Measurements from ENCODE around the gene ENO2.

Gene ENO2

DNA sequence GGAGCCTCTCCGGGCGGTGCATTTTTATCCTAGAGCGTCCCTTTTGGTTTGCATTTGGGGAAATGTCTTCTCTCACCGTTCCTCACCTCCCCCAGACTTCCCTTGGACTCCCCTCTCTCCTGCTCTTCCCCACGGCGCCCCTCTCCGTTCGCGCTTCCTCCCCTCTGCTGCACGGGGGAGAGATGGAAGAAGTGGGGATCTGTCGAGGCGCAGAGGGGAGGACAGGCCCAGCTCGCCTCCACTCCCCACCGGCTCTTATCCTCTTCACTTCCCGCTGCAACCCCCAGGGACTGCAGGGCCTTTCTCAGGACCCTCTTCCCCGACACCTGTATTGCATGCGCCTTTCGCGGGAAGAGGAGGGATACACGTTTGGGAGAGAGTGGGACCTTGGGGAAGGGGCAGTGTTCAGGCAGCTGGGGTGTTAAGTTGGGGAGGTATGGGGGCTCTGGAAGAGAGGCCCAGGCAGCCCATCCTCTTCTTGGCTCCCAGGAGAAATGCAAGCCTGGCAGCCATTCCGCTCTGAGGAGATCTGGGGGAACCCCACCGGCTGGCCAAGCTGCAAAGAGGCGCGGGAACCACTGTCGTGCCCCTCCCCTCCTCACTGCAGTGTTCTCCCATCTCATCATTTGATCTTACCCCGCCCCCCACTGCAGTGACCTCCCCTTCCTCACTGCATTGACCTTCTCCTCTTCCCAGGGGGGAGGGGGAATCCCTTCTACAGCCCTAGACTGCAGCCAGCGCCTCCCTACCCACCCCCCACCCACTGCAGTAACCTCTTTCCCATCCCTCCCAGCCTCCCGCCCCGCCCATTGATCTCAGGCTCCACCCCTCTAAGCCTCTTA, 788 bp downstream of the ENO2 start:
- DNase-seq: peak; percentile 60

DNA sequence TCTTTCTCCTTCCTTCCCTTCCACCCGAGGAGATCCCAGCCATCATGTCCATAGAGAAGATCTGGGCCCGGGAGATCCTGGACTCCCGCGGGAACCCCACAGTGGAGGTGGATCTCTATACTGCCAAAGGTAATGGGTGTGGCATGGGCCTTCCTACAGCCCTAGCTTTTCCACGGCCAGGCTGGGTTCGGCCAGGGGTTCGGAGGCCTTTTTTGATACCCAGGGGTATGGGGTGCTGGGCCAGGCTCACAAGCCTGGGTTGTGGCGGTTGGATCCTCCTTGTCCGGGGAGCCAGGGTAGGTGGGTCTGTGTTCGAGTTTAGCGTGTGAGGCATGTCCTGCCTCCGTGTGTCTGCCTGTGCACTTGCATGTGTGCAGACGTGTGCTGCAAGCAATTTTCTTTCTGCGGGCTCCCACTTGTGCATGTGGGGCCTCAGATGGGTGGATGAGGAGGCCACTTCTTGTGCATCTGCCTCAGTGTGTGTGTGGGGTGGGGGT, 1.5 kb downstream of the ENO2 start:
- no peak for DNase-seq

DNA sequence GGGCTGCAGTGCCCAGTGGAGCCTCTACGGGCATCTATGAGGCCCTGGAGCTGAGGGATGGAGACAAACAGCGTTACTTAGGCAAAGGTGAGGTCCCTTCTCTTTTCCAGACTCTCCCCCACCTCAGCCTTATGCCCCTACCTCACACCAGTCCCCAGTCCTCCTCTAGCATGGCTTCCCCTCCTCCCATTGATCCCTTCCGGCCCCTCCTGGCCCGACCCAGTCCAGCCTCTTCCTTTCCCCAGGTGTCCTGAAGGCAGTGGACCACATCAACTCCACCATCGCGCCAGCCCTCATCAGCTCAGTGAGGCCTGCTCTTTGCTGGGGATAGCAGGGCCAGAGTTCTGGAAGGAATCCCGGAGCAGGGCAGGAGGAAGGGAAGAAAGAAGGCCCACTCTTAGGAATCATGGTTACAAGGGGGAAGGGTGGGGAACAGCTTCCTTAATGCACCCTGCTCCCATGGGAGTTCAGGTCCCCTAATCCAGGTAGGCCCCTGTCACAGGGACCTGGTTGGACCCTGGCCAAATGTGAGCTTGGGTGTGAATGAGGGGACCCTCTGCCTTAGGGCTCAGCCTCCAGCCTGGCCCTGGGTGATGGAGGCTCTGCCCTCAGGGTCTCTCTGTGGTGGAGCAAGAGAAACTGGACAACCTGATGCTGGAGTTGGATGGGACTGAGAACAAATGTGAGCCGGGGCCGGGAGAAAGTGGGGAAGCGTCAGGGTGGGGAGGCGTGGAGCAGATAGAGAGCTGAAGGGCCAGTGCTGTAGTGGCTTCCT, 2.2 kb downstream of the ENO2 start:
- DNase-seq: no peak

DNA sequence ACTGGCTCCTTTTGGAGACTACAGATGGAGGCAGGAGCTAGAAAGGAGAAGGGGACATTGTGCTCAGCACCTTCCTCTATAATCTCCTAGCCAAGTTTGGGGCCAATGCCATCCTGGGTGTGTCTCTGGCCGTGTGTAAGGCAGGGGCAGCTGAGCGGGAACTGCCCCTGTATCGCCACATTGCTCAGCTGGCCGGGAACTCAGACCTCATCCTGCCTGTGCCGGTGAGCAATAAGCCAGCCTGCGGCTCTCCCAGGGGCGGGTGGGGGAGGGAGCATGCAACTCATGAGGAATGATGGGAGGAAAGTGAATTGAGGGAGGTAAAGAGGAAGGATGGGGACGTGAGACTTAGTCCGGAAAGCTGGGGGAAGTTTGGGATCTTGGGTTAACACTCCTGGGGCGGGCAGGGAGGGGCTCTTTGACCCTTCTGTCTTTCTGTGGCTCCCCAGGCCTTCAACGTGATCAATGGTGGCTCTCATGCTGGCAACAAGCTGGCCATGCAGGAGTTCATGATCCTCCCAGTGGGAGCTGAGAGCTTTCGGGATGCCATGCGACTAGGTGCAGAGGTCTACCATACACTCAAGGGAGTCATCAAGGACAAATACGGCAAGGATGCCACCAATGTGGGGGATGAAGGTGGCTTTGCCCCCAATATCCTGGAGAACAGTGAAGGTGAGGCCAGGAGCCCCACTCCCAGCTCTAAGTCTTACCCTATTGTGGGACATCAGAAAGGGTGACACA, 3.3 kb downstream of the ENO2 start:
- no peak for DNase-seq

DNA sequence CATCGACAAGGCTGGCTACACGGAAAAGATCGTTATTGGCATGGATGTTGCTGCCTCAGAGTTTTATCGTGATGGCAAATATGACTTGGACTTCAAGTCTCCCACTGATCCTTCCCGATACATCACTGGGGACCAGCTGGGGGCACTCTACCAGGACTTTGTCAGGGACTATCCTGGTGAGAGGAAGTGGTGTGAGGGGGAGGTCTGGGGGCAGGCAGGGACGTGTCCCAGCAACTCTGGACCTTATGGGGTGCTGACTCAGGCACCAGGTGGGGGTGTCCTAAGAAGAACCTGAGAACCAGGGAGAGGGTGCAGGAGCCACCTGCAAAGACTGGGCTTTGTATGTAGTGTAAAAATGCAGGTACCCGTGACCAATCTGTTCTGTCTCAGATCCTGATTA, 5.2 kb downstream of the ENO2 start:
- DNase-seq: no peak

DNA sequence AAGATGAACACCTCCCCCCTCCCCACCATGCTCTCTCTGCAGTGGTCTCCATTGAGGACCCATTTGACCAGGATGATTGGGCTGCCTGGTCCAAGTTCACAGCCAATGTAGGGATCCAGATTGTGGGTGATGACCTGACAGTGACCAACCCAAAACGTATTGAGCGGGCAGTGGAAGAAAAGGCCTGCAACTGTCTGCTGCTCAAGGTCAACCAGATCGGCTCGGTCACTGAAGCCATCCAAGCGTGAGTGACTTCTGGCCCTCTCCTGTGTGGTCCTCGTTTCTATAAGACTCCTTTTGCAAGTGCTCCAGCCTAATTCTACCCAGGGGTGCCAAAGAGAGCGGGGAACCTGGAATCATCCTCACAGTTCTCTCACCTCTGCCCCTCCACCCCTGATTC, 7.2 kb downstream of the ENO2 start:
- DNase-seq: no peak

DNA sequence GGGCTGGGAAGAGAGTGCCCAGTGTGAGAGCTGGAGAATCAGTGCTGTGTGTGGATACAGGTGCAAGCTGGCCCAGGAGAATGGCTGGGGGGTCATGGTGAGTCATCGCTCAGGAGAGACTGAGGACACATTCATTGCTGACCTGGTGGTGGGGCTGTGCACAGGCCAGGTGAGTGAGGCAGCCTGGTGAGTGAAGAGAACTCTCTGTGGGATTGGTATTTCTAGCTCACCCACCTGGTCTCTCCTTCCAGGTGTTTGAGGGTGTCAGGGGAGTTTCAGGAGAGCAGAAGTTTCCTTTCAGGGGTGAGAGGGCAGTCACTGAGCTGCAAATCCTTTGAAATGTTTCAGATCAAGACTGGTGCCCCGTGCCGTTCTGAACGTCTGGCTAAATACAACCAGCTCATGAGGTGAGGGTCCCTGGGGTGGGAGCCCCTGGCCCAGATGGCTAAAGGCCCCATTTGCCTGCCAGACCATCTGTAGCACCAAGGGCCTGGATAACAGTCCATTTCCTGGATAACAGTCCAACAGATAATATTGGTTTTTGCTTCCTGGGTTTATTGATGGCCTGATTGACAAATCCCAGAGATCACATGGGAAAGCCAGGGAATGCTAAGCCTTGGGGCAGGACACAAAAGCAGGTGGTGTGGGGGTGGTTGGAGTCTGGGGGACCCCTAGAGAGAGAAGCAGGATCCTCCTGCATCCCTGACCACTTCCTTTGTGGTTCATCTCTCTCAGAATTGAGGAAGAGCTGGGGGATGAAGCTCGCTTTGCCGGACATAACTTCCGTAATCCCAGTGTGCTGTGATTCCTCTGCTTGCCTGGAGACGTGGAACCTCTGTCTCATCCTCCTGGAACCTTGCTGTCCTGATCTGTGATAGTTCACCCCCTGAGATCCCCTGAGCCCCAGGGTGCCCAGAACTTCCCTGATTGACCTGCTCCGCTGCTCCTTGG, 7.9 kb downstream of the ENO2 start:
- no peak for DNase-seq

DNA sequence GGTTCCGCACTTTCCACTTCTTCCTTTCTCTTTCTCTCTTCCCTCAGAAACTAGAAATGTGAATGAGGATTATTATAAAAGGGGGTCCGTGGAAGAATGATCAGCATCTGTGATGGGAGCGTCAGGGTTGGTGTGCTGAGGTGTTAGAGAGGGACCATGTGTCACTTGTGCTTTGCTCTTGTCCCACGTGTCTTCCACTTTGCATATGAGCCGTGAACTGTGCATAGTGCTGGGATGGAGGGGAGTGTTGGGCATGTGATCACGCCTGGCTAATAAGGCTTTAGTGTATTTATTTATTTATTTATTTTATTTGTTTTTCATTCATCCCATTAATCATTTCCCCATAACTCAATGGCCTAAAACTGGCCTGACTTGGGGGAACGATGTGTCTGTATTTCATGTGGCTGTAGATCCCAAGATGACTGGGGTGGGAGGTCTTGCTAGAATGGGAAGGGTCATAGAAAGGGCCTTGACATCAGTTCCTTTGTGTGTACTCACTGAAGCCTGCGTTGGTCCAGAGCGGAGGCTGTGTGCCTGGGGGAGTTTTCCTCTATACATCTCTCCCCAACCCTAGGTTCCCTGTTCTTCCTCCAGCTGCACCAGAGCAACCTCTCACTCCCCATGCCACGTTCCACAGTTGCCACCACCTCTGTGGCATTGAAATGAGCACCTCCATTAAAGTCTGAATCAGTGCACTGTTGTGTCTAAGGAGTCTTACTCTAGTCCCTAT, 8.8 kb downstream of the ENO2 start:
- DNase-seq: no peak

DNA sequence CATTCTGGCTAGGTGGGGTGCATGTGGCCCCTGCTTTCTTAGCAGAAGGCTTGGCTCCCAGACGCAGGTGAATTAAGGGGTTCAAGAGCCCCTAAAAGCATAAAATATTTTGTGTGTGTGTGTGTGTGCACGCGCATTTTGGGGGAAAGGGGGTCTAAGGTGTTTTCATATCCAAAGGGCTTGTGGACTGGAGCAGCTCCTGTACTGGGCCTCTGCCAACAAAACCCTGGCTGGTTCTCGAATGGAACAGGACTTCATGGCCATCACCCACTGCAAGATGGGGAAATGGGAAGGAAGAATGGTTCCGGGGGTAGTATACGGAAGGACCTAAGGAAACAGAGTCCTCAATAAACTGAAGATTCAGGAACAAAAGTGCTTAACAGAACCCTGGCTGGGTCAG, 9.5 kb downstream of the ENO2 start:
- DNase-seq: no peak

DNA sequence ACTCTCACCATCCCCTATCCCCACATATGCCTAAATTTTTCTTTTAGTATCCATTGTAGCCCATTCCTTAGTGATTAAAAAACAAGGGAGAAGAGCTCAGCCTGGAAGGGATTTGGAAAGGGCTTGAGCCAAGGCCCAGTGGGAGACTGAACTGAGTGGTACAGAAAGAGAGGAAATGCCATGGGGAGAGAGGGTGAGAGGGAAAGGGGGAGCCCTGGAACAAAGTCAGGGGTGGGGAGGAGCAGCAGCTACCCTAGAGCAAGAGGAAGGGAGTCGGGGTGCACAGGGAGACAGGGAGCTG, 10.8 kb downstream of the ENO2 start:
- no peak for DNase-seq

DNA sequence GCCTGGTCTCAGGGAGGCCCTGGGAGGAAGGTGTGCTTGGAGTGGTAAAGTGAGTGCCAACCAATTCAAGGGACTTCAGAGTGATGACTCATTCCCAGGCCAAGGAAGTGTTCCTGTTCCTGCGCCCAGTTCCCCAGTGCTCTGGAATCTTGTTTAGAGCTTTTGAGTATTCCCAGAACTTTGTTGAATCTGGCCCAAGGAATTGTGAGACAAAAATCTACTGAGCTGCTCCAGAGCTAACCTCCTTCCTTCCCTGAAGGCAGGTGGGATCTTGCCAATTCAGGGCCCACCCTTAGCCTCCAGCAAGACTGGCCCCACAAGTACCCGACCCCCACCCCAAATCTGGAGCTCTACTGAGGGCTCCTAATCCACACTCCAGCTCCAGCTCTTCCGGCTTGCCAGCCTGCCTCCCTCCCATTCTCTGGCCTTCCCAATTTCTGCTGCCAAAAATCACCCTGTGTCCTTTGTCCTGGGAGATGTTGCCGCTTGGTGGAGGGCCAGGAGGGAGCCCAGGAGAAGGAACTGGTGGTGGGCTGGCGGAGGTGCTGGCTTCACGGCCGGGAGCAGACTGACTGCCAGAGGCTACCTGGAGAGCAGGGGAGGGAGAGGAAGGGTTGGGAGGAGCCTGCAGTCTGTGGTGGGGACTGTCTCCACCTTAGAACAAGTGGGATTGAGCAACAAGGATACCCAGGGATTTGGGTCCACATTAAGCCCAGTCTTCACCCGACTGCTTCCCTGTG, 11.3 kb downstream of the ENO2 start:
- DNase-seq: no peak

DNA sequence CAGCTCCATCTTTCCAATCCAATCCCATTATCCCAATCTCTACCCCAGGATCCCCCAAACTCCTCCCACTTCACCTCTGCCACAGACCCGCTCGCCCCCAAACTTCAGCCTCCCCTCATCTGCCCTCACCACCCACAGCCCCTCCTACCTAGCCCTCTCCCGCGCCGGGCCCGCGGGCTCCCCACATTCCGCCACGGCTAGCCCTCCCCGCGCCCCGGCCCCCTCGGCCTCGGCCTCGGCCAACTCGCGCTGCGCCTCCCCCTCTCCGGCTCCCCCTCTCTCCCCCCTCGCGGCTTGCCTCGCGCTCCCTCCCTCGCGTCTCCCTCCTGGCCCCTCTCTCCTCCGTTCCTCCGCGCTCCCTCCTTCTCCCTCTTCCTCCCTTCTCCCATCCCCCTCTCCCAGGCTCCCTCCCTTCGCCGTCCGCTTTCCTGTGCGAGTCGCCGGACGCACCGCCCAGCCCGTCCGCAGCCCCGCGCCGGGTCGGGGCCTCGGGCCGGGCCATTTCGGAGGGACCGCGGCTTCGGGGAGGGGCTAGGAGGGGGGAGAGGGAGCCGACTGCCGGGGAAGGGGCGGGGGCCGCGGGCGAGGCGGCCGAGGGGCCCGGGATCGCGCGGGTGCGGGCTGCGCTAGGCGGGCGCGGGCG, 13.1 kb downstream of the ENO2 start, which contains the start of gene ATN1:
Gene ATN1 (plus strand): TSS at position 581 of the 643 bp plus-strand sequence. CDS start 6,043 bp downstream, outside the sequence.
- peak; percentile 90 for DNase-seq

DNA sequence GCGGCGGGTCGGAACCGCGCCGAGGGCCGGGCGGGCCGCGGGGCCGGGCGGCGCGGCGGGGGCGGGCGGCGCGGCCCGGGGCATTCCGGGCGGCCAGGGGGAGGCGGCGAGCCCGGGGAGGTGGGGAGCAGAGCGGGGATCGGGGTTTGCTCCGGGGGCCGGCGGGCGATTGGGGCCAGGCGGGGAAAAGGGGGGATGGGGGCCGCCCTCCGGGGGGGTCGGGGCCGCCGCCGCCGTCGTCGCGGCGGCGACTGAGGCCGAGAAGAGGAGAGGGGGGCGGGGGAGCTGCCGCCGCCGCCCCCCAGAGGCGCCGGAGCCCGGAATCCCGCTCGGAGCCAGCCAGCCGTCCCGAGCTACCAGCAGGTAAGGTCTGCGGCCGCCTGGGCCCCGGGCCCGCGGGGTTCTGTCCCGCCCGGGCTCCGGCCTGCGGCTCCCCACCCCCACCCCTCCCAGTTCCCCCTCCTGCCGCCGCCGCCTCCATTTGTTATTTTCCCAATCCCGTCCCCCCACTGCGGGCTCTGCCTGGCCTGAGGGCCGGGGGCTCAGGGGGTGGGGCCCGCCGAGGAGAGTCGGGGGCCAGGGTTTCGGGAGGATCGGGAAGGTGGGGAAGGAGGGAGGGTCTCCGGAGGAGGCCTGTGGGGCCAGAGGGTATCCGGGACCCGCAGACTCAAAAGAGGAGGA, 13.8 kb downstream of the ENO2 start:
- DNase-seq: peak; percentile 54

DNA sequence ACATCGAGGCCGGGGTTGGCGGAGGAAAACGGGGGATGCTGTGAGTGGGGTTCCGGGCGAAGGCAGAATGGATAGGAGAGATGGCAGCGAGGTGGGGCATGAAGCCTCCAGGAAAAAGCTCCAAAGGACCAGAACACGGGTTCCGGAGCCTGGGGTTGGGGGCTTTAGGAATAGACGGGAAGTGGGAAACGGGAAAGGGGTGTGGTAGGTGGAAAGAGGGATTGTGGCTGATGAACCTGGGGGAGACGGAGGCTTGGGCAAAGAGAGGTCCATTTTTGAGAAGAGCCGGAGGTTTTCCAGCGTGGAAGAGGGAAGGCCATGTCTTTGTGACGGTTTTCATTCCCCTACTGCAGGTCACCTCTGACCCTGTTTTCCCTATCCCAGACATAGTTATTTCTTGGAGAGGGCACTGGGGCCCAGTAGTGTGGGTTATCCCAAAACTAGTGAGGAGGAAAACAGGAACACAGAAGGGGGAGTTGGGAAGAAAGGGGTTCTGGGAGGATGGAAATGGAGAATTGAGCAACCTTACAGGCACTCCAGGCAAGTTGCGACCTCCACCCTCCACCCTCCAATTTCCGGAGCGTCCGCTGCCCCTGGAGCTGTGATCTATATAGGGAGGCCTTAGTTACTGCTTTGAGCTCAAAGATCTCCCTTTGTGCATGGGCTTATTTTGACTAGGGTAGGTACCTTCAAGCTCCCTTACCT, 14.5 kb downstream of the ENO2 start:
- peak; percentile 54 for DNase-seq

DNA sequence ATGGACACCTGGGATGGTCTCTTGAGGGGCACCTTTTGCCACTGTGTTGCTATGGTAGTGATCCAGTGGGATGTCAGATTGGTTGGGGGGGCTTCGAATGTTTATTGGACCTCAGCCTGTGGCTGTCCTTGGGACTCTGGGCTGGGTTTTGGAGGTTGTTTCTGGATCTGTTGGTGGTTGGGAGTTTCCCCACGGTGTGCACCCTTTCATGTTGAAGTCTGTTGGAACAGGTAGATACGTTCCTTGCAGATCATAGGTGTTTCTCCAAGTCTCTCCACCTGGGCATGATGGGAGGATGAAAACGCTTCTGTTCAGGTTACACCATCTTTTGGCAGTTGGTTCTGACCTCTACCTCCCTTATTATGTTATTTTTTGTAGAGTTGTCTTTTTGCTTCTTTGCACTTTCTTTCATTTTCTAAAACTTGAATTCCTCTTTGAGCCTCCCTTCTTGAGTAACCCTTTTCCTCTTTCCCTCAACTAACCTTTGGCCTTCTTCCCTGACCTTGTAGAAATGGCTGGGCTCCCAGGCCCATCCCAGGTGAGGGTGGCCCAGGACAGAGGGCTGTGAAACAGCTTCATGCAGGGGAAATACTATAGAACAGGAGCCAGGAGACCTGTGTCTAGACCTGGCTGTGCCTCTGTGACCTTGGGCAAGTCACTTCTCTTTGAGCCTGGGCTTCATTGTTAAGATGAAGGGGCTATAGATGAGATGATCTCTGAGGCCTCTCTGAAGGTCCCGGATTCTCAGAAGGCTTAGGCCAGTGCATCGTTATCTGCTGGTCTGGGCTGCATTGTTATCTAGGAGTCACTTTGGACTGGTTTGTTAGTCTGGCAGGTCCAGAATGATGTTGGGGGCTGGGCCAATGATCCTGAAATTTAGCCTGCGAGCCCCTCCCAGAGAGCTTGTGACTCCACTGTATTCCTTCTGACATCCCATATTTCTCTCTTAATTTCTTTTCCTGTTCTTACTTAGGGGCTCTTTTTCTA, 15.4 kb downstream of the ENO2 start:
- no peak for DNase-seq

DNA sequence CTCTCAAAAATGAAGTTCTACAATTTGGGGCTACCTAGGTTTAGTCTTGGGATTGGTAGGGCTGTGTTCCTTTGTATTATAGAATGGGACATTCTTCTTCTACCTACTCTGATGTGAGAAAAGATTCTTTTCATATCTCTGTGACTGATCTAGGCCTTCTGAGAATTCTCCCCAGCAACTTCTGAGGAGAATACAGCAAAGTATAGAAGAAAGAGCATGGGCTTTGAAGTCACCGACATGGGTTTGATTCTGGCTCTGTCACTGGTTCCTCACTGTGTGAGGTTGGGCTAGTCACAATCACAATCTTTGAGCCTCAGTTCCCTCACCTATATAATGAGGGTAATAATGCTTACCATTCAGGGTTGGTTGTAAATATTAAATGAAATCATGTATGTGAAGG, 18.4 kb downstream of the ENO2 start:
- DNase-seq: no peak

DNA sequence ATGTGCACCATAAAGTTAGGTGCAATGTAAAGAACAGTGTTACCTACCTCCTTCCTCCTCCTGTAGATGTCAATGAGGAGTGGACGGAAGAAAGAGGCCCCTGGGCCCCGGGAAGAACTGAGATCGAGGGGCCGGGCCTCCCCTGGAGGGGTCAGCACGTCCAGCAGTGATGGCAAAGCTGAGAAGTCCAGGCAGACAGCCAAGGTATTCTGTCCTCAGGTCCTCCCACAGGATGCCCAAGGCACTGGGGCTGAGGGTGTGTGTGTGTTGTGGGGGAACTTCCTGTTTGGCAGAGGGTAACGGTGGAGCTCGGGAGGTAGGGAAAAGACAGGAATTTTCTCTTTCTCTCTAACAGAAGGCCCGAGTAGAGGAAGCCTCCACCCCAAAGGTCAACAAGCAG, 19.7 kb downstream of the ENO2 start:
- DNase-seq: no peak

Data from NCI-H146 (cell line).